ENCODE data around the gene CXCL1. TPM values are rescaled to one million over a fixed set of nuclear protein-coding genes. Genes with fewer than 3 reads are reported as not detected.

The CXCL1 gene
- total RNA-seq, 1 experiment from 2014 or later, result 0.45 TPM

DNA sequence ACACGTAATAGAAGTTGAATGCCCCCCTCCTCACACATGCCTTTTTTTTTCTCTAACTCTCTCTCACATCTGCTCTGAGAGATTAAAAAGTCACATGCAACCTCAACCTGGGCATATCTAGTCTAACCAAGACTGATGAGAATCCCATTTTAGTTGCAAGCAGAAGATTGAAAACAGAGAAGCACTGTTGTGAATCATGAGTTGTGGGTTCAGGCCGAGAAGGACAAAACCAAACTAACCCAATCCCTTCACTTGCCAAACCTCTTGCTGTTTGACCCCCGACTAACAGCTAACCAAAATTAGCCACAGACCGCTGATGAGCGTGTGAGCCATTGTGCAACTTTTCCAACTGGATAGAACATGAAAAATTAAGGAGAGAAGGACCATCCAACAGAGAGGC is 31.8 kb downstream of the CXCL1 start:
- no peaks in the 10 kb centered on the region for H3K36me3 ChIP-seq (ENCODE audit: insufficient read depth, low read length, poor library complexity, severe bottlenecking)
- H3K4me1 ChIP-seq (ENCODE audit: insufficient read depth, low read length, poor library complexity, severe bottlenecking), result no peaks in the 10 kb centered on the region
- BruUV-seq (replicated peaks), result no TSS peak
- TF ChIP-seq, protein P1, sequence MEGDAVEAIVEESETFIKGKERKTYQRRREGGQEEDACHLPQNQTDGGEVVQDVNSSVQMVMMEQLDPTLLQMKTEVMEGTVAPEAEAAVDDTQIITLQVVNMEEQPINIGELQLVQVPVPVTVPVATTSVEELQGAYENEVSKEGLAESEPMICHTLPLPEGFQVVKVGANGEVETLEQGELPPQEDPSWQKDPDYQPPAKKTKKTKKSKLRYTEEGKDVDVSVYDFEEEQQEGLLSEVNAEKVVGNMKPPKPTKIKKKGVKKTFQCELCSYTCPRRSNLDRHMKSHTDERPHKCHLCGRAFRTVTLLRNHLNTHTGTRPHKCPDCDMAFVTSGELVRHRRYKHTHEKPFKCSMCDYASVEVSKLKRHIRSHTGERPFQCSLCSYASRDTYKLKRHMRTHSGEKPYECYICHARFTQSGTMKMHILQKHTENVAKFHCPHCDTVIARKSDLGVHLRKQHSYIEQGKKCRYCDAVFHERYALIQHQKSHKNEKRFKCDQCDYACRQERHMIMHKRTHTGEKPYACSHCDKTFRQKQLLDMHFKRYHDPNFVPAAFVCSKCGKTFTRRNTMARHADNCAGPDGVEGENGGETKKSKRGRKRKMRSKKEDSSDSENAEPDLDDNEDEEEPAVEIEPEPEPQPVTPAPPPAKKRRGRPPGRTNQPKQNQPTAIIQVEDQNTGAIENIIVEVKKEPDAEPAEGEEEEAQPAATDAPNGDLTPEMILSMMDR (conservative IDR thresholded peaks at IDR 0.05; ENCODE audit: low read depth, low read length), result no peak
- no peak for TF ChIP-seq EZH2 (IDR thresholded peaks at IDR 0.05; ENCODE audit: borderline replicate concordance, low read depth, low read length, poor library complexity, severe bottlenecking)
- H3K9me3 ChIP-seq (ENCODE audit: low read depth, low read length, poor library complexity, severe bottlenecking), result no peaks in the 10 kb centered on the region
- H3K4me3 ChIP-seq (ENCODE audit: low read depth, low read length, poor library complexity, severe bottlenecking), result no peak overlapping the region
- no peaks in the 10 kb centered on the region for H3K27me3 ChIP-seq (replicated peaks; ENCODE audit: insufficient read depth, low read depth, low read length, poor library complexity)
- ChIA-PET POLR2A (ENCODE audit: low non-redundant PET) (no interaction called here), CTCF (no interaction called here)
- DNase-seq (ENCODE audit: low spot score), result no peak
- H3K27ac ChIP-seq (ENCODE audit: low read depth, low read length, poor library complexity, severe bottlenecking), result no peak overlapping the region
- intact Hi-C loops (cut with micrococcal nuclease; ENCODE audit: unreplicated experiment), result no loop called here

DNA sequence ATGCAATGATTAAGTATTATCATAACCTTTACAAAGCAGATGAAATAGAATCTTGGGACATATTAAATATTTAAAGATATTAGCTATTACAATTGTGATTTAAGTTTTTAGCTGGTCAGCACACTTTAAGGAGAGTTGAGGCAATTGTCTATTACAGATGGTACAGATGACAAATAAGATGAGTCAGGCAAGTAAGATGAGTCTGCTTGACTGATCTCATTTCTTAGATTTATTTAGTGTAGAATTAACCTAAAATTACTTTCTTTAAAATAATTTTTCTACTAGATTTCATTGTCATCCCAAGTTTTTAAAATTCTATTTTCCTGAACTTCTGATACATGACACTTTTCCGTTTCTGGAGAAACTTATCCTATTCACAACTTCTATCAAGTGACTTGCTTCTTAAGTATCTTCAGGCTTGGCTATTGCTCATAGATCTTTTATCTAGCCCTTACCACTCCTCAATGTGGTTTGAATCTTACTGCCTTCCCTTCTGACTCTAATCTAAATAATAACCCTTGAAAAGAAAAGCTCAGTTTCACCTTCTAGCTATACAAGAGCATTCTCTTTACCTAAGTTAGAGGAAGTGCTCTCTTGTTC is 32.9 kb downstream of the CXCL1 start:
- Histone ChIP-seq H3K9me3 (ENCODE audit: low read depth, low read length, poor library complexity, severe bottlenecking) (no peaks in the 10 kb centered on the region), H3K36me3 (ENCODE audit: insufficient read depth, low read length, poor library complexity, severe bottlenecking) (no peaks in the 10 kb centered on the region), H3K27me3 (replicated peaks; ENCODE audit: insufficient read depth, low read depth, low read length, poor library complexity) (no peaks in the 10 kb centered on the region), H3K4me3 (ENCODE audit: low read depth, low read length, poor library complexity, severe bottlenecking) (no peak overlapping the region), H3K4me1 (ENCODE audit: insufficient read depth, low read length, poor library complexity, severe bottlenecking) (no peaks in the 10 kb centered on the region), H3K27ac (ENCODE audit: low read depth, low read length, poor library complexity, severe bottlenecking) (no peak overlapping the region)
- no TSS peak for BruUV-seq (replicated peaks)
- CTCF ChIA-PET, result no interaction called here
- intact Hi-C loops (cut with micrococcal nuclease; ENCODE audit: unreplicated experiment), result no loop called here
- DNase-seq (ENCODE audit: low spot score), result no peak
- POLR2A ChIA-PET (ENCODE audit: low non-redundant PET), result no interaction called here
- TF ChIP-seq, protein P1 (conservative IDR thresholded peaks at IDR 0.05; ENCODE audit: low read depth, low read length), result no peak
- no peak for TF ChIP-seq EZH2 (IDR thresholded peaks at IDR 0.05; ENCODE audit: borderline replicate concordance, low read depth, low read length, poor library complexity, severe bottlenecking)

DNA sequence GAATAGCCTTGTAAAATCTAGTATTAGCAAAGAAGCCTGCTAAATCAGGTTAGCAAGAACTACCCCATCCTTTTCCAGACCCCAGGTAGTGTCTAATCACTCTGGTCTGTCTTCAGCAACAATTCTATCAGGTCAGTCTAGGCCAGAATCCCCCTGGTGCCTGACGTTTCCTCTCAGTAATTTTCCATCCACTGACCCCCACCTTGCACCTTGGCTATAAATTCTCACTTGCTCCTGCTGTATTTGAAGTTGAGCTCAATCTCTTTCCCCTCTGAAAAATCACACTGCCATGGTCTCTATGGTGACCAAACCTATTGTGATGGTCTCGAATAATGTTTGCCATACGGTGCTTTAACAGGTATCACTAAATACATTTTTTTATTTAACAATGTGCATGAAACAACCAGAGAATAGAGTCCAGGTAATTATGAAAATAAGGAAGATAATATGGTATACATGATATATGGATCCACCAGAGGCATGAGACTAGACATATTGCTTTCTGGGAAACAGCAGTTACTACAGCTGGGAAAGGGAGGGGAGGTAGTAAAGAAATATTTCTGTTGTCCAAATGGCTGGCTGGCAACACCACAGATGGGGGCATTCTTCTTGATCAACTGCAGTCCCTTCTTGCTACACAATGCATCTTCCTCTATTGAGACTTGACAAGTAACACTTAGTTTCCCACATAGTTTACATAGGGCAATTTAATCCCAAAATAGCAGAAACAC is 33.8 kb downstream of the CXCL1 start:
- TF ChIP-seq, protein P1 (conservative IDR thresholded peaks at IDR 0.05; ENCODE audit: low read depth, low read length), result no peak
- no peak for TF ChIP-seq EZH2 (IDR thresholded peaks at IDR 0.05; ENCODE audit: borderline replicate concordance, low read depth, low read length, poor library complexity, severe bottlenecking)
- no peaks in the 10 kb centered on the region for H3K36me3 ChIP-seq (ENCODE audit: insufficient read depth, low read length, poor library complexity, severe bottlenecking)
- H3K9me3 ChIP-seq (ENCODE audit: low read depth, low read length, poor library complexity, severe bottlenecking), result no peaks in the 10 kb centered on the region
- no peak for DNase-seq (ENCODE audit: low spot score)
- ChIA-PET CTCF (no interaction called here), POLR2A (ENCODE audit: low non-redundant PET) (no interaction called here)
- no peaks in the 10 kb centered on the region for H3K27me3 ChIP-seq (replicated peaks; ENCODE audit: insufficient read depth, low read depth, low read length, poor library complexity)
- no peak overlapping the region for H3K4me3 ChIP-seq (ENCODE audit: low read depth, low read length, poor library complexity, severe bottlenecking)
- no peaks in the 10 kb centered on the region for H3K4me1 ChIP-seq (ENCODE audit: insufficient read depth, low read length, poor library complexity, severe bottlenecking)
- H3K27ac ChIP-seq (ENCODE audit: low read depth, low read length, poor library complexity, severe bottlenecking), result no peak overlapping the region
- intact Hi-C loops (cut with micrococcal nuclease; ENCODE audit: unreplicated experiment), result no loop called here
- BruUV-seq (replicated peaks), result no TSS peak
